HG03175 (cell line): Measurements from ENCODE around the gene PPTC7.
"Not testable (repeated sequence)": the region's sequence is repeated elsewhere in the genome, so short reads cannot be mapped to it uniquely, and the experiment has no call there.

Experiments used
- ATAC-seq: cut with Tn5 transposase; IDR thresholded peaks from one replicate; pipeline ENCODE4 v1.9.1; 2021; ENCODE audit warnings: mild to moderate bottlenecking, moderate library complexity; ENCODE audit not compliant: unreplicated experiment

Gene PPTC7

DNA sequence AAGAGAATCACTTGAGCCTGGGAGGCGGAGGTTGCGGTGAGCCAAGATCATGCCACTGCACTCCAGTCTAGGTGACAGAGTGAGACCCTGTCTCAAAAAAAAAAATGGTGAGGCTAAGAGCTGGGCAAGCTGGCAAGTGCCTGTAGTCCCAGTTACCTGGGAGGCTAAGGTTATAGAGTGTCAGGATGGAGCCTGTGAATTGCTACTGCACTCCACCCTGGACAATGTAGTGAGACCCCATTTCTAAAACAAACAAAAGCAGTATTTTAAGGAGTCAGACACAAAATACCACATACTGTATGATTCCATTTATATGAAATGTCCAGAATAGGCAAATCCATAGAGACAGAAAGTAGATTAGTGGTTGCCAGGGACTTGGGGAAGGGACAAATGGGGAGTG lies 4.0 kb upstream of the PPTC7 start:
- not testable (repeated sequence) for ATAC-seq

- ATAC-seq = no peak
Measured at GRCh38 chr12:110585231-110585799, 2.2 kb upstream of the PPTC7 start.

DNA sequence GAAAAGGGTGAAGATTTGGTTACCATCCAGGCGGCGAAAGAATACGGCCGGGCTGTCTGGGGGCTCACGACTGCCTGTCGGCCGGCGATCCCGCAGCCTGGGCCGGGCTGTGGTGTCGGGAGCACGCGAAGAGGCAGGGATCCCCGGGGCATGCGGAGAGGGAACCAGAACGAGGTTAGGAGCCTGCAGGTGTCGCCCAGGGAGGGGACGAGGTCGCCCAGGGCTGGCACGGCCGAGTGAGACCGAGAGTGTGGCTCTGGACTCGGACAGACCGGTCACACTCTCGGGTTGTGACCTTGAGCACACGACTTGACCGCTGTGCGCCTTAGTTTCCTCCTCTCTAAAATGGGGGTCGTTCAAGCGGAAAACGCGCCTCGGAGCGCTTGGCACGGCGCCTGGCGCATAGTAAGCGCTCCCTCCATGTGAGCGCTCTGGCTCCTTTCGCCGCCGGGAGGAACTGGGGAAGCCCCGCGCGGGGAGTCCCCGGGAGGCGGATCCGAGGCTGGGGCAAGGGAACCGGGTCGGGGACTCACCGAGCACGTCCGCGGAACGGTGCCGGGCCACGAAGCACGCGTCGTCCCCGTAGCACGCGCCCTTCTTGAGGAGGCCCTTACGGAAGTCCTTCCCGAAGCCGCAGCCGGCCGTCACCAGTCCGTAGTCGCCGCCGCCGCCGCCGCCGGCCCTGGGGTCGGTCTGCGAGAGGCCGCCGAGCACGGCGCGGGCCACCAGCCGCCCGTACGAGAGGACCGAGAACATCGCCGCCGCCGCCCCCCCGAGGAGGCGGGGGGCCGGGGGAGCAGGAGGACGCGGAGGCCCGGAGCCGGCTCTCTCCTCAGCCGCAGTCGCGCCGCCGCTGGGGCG lies 612 bp downstream of the PPTC7 start:
- peak; percentile 38 for ATAC-seq

DNA sequence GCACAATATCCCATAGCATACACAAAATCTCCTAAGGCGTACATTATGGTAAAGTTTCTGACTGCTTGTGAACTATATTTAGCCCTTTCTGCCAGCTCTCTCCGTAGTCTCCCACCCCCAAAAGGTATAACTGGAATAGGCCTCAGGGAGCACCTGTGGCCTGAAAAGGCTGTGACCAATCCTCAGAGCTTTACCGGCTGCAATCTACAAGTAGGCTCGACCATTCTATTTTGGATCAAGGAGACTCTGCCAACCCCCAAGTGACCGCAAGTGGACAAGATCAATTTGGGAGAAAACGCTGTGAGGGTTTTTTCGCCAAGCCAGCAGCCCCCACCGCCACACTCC lies 1.2 kb downstream of the PPTC7 start:
- no peak for ATAC-seq

DNA sequence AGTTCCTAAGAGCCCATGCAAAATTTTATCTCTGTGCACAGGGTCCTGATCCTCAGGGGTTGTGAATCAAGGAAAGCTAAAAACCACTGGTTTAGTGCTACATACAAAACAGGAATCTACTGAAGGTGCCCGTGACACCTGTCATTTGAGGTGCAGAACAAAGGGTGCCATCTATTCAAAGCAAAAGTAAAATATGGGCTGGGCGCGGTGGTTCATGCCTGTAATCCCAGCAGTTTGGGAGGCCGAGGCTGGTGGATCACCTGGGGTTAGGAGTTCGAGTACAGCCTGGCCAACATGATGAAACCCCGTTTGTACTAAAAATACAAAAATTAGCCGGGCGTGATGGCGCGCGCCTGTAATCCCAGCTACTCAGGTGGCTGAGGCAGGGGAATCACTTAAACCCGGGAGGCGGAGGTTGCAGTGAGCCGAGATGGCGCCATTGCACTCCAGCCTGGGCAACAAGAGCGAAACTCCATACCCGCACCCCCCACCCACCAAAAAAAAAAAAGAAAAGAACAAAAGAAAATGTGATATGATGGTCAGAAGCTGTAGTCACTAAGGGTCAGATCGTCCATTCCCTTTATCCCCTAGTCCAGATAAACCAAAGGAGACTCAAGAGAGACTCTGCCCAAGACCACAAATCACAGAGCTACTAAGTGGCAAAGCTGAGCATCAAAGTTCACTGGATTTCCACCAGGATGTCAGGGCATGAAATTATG lies 3.4 kb downstream of the PPTC7 start:
- ATAC-seq = no peak

DNA sequence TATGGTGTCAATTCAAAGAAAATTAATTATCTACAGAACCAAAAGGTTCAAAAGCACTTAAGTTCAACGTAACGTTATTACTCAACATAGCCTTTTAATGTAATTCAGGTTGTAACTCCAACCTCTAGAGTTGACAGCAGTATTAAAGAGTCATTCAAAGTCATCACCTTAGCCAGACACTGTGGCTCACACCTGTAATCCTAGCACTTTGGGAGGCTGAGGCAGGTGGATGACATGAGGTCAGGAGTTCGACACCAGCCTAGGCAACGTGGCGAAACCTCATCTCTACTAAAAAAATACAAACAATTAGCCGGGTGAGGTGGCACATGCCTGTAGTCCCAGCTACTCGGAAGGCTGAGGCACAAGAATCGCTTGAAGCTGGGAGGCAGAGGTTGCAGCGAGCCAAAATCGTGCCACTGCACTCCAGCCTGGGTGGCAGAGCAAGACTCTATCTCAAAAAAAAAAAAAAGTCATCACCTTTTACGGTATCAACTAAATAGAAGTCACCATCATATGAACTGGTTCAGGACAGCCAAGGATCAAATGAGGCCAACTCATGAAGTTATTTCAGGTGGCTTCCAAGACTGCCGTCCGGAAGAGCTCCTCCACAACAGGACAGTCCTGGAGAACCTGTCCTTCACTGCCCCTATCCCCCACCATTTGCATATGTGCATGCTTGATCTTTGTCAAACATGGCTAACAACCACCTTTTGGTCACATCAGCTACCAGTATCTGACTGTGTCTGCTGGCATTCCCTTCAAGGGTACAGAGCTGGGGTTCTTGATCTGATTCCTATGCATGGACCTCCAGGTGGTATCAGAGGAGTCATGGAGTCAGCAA lies 4.2 kb downstream of the PPTC7 start:
- ATAC-seq = peak; percentile 1

GRCh38 chr12:110577864-110578693 lies 5.0 kb downstream of the PPTC7 start:
- peak; percentile 33 for ATAC-seq

- no peak for ATAC-seq
Measured at GRCh38 chr12:110576504-110576903, 6.6 kb downstream of the PPTC7 start.

DNA sequence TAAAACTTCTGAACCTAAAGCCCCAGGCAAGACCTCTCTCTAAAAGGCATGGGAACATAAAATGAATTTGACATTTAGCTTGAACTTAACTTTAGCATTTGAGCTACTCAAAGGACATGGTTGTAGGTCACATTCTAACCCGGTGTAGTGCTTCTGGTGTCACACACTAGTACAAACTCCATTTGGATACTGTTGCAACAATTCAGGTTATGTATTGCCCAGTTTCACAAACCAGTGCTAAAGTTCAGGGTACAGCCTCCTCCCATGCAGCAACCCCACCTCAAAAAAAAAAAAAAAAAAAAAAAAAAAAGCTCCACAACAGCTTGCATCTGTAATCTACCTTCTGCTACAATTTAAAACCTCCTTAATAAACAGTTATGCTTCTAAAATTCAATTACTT lies 7.8 kb downstream of the PPTC7 start:
- ATAC-seq = no peak

- not testable (repeated sequence) for ATAC-seq
Measured at GRCh38 chr12:110574717-110575230, 8.3 kb downstream of the PPTC7 start.

DNA sequence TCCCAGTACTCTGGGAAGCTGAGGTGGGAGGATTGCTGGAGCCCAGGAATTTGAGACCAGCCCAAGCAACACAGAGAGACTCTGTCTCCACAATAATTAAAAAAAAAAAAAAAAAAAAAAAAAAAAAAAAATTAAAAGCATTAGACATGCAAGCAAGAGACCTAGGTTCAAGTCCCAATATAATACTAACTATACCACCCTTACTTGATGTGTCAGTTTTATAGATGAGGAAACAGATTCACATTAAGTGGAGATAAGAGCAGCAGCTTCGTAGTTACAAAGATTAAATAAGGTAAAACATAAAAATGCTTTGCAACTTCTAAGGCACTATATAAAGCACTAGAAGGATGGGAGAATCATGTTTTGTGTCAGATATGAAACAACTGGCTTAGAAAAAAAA lies 9.1 kb downstream of the PPTC7 start:
- no peak for ATAC-seq

- ATAC-seq = not testable (repeated sequence)
Measured at GRCh38 chr12:110570798-110571197, 12.3 kb downstream of the PPTC7 start.

DNA sequence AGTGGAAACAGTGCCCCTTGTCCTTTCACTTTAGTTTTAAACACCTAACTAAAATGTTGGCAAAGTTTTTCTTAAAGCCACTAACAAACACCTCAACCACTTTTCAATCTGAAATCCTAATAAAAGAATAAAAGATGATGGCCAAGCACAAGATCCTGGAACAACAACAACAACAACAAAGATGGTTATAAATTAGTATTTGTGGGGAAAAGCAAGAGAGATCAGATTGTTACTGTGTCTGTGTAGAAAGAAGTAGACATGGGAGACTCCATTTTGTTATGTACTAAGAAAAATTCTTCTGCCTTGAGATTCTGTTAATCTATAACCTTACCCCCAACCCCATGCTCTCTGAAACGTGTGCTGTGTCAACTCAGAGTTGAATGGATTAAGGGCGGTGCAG lies 13.3 kb downstream of the PPTC7 start:
- ATAC-seq = not testable (repeated sequence)

DNA sequence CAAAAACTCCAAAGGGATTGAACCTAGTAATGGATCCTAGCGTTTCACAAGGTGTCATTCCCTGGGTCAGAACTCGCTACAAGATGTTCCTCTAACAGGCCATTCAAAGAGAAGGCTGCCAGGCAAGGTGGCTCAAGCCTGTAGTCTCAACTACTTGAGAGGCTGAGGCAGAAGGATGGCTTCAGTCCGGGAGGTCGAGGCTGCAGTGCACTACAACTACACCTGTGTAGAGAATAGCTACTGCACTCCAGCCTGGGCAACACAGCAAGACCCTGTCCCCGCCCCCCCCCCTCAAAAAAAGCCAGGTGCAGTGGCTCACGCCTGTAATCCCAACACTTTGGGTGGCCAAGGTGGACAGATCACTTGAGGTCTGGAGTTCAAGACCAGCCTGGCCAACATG lies 14.4 kb downstream of the PPTC7 start:
- no peak for ATAC-seq

DNA sequence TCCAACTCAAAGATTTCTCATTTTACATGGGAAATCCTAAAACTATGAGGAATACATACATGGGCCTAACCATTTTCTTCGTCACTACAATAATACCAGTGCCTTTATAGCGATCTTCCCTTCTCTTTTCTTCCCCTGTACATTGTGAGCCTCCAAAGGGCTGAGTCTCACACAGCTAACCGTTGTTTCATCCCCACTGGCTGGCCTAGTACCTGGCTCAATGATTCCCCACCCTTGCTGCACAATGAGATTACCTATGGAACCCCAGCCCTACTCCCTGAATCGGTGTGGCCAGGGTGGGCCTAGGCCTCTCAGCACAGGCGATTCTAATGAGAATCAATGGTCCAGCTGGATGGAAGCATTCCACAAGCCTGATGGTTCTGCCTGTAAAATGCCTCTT lies 16.1 kb downstream of the PPTC7 start:
- ATAC-seq = no peak

GRCh38 chr12:110565894-110566871 lies 16.9 kb downstream of the PPTC7 start:
- ATAC-seq = no peak

DNA sequence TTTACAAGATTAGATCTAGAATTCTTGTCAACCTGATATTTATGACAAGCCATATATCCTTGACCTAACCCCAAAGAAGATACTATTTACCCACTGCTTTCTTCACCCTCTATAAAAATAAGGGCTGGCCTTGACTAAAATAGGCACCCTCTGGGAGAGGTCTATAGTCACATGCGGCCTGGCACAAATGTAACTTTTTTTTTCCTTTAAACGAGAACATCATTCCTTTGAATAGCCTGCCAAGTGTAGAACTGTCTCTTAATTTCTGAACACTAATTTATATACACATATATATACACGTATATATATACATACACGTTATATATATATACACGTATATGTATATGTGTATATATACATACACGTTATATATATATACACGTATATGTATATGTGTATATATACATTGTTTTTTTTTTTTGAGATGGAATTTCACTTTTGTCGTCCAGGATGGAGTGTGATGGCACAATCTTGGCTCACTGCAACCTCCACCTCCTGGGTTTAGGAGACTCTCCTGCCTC lies 18.6 kb downstream of the PPTC7 start:
- no peak for ATAC-seq

DNA sequence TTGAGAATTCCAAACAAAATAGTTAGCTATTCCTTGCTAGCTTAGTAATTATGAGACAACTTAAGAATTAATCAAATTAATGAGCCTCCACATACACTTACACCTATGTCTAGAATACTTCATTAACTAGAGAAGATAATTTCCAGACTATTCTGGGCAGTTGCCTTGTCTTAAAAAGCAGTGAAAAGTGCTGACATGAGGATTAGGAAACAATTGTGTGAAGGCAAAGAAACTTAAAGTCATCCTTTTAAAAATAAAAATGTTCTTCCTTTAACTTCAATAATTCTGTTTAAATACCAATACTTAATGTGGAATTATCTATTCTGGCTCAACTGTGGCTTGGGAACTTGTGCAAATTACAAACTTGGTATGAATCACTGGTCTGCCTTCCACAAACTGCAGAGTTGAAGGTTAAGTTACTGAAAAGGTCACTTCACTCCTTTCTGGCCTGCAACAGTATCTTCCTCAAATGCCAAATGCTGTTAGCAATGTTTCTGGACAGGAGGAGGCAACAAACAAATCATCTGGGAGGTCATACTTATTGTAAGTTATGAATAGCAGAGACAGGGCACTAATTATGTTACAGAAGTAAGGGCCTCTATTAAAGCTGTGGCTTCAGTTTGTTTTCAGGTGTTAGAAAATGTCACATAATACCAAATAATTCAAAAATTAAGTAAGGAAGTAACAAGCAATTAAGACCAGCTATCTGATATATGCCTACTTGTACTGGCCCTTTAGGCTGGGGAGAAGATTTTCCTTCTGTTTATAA lies 19.2 kb downstream of the PPTC7 start:
- no peak for ATAC-seq
